ENCODE data around the gene RGS5.

- TF ChIP-seq GATA2 (IDR thresholded peaks at IDR 0.05; ENCODE audit: low read depth, low read length) (no peak), GATA3 (IDR thresholded peaks at IDR 0.05; ENCODE audit: low read depth, low read length) (no peak)
Observed at GRCh38 chr1:163106364-163106987, 96.2 kb downstream of the RGS5 start.

Measured in SH-SY5Y (cell line).